Activated CD8-positive, alpha-beta T cell treated with anti-CD3 and anti-CD28 coated beads, Interleukin-2, amount 10 ng/mL, durations not matched to agents 7 days and 5 days (primary cell): Measurements from ENCODE around the gene CMTR2. TPM values are rescaled to one million over a fixed set of nuclear protein-coding genes. Genes with fewer than 3 reads are reported as not detected.
A peak's percentile ranks its signal among the peaks of the same experiment; 100 is the strongest.
"Not testable (repeated sequence)": the region's sequence is repeated elsewhere in the genome, so short reads cannot be mapped to it uniquely, and the experiment has no call there.

ENCODE experiments used
- ATAC-seq: fragments of 150-1000 bp; cut with Tn5 transposase; one replicate; pipeline ENCODE4 v1.10.0; 2021; ENCODE audit warnings: moderate library complexity
- CTCF ChIA-PET: fragments of 350-600 bp; sonication (Branson Sonifier 250); formaldehyde crosslinking; loops from one replicate; lab custom pipeline; 2021; ENCODE audit warnings: antibody characterized with exemption; lab: Charles Lee
- POLR2A ChIA-PET: fragments of 350-600 bp; sonication (Branson Sonifier 250); formaldehyde crosslinking; loops from one replicate; lab custom pipeline; 2021; ENCODE audit warnings: antibody characterized with exemption; lab: Charles Lee
- DNase-seq: peaks from one replicate; pipeline ENCODE4 v3.0.0-alpha.2; 2020
- H3K27ac Mint-ChIP-seq: one replicate; pipeline ENCODE4 v1.8.0; 2021; ENCODE audit warnings: mild to moderate bottlenecking, mixed read lengths
- H3K27me3 Mint-ChIP-seq: one replicate; pipeline ENCODE4 v1.8.0; 2021; ENCODE audit warnings: low read depth, mixed read lengths
- H3K36me3 Mint-ChIP-seq: one replicate; pipeline ENCODE4 v1.8.0; 2021; ENCODE audit warnings: low read depth, mixed read lengths
- H3K4me1 Mint-ChIP-seq: one replicate; pipeline ENCODE4 v1.8.0; 2021; ENCODE audit warnings: low read depth, mixed read lengths
- H3K4me3 Mint-ChIP-seq: one replicate; pipeline ENCODE4 v1.8.0; 2021; ENCODE audit warnings: mild to moderate bottlenecking, mixed read lengths
- H3K9me3 Mint-ChIP-seq: one replicate; pipeline ENCODE4 v1.8.0; 2022; ENCODE audit warnings: mixed read lengths; ENCODE audit not compliant: insufficient read depth
- total RNA-seq, 2 experiments: library from RNA; stranded (reverse); gene quantifications; one replicate each; pipeline ENCODE4 v1.2.3, GENCODE V29; 2021

Gene CMTR2
- total RNA-seq, 2 experiments from 2014 or later, result 15.8 to 18.5 TPM

- no peaks in the 10 kb centered on the region for H3K9me3 Mint-ChIP-seq
- POLR2A ChIA-PET, result no interaction called here
- no peaks in the 10 kb centered on the region for H3K36me3 Mint-ChIP-seq
- ATAC-seq (no peak), DNase-seq (no peak)
- peaks cover 12% of the 10 kb centered on the region for H3K27me3 Mint-ChIP-seq
- CTCF ChIA-PET, result interaction anchor here (1.1 kb wide), 1 partner anchor 15 kb away, joined by 3 read pairs; no protein-coding TSS in a partner anchor
- no peaks in the 10 kb centered on the region for H3K4me1 Mint-ChIP-seq
- no peak overlapping the region for H3K27ac Mint-ChIP-seq
- H3K4me3 Mint-ChIP-seq, result no peak overlapping the region
Measured at GRCh38 chr16:71297341-71297634, 8.1 kb upstream of the CMTR2 start.

- no peaks in the 10 kb centered on the region for H3K4me1 Mint-ChIP-seq
- H3K4me3 Mint-ChIP-seq, result no peak overlapping the region
- peaks cover 14% of the 10 kb centered on the region for H3K27me3 Mint-ChIP-seq
- no peaks in the 10 kb centered on the region for H3K36me3 Mint-ChIP-seq
- no peaks in the 10 kb centered on the region for H3K9me3 Mint-ChIP-seq
- ChIA-PET POLR2A (no interaction called here), CTCF (interaction anchor here (1.1 kb wide), 1 partner anchor 15 kb away, joined by 3 read pairs; no protein-coding TSS in a partner anchor)
- H3K27ac Mint-ChIP-seq, result no peak overlapping the region
- ATAC-seq (no peak), DNase-seq (no peak)
Measured at GRCh38 chr16:71296584-71297340, 7.6 kb upstream of the CMTR2 start.

DNA sequence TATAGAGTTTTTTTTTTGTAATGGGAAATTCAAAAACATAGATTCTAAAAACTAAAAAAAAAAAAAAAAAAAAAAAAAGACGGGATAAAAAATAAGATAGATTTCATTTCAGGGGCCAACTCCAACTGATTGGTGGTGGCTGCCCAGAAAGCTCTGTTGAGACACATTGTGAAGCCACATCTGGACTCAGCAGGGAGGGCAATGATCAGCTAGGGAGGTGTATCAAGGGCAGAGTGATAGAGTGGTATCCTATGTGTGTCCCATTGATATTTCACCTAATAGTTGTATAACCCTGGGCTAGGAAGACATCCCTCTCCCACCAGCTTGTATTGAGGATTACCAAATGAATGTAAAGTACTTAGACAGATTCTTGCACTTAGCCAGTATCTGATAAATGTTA is 6.7 kb upstream of the CMTR2 start:
- POLR2A ChIA-PET, result no interaction called here
- peaks cover 14% of the 10 kb centered on the region for H3K27me3 Mint-ChIP-seq
- no peaks in the 10 kb centered on the region for H3K9me3 Mint-ChIP-seq
- no peaks in the 10 kb centered on the region for H3K4me1 Mint-ChIP-seq
- H3K27ac Mint-ChIP-seq, result no peak overlapping the region
- CTCF ChIA-PET, result no interaction called here
- DNase-seq (no peak), ATAC-seq (no peak)
- H3K36me3 Mint-ChIP-seq, result no peaks in the 10 kb centered on the region
- no peak overlapping the region for H3K4me3 Mint-ChIP-seq

- Mint-ChIP-seq H3K9me3 (no peaks in the 10 kb centered on the region), H3K4me3 (no peak overlapping the region), H3K4me1 (peaks cover 4% of the 10 kb centered on the region), H3K36me3 (no peaks in the 10 kb centered on the region), H3K27ac (no peak overlapping the region), H3K27me3 (peaks cover 12% of the 10 kb centered on the region)
- ATAC-seq (no peak), DNase-seq (no peak)
- ChIA-PET POLR2A (no interaction called here), CTCF (no interaction called here)
Measured at GRCh38 chr16:71293919-71294318, 4.7 kb upstream of the CMTR2 start.

GRCh38 chr16:71292095-71292494 is 2.9 kb upstream of the CMTR2 start:
- Mint-ChIP-seq H3K36me3 (peaks cover 10% of the 10 kb centered on the region), H3K4me1 (peaks cover 18% of the 10 kb centered on the region)
- H3K9me3 Mint-ChIP-seq, ATAC-seq, DNase-seq, H3K27me3 Mint-ChIP-seq, H3K4me3 Mint-ChIP-seq, H3K27ac Mint-ChIP-seq, CTCF ChIA-PET, POLR2A ChIA-PET: not testable (repeated sequence)

- CTCF ChIA-PET, result interaction anchor here (3.0 kb wide), 1 partner anchor 21 kb away, joined by 21 read pairs; no protein-coding TSS in a partner anchor
- peaks cover 5% of the 10 kb centered on the region for H3K27me3 Mint-ChIP-seq
- ATAC-seq (no peak), DNase-seq (no peak)
- peaks cover 18% of the 10 kb centered on the region for H3K4me1 Mint-ChIP-seq
- peaks cover 31% of the 10 kb centered on the region for H3K36me3 Mint-ChIP-seq
- peak overlapping the region; percentile 83 for H3K4me3 Mint-ChIP-seq
- H3K27ac Mint-ChIP-seq, result peak overlapping the region; percentile 89
- POLR2A ChIA-PET, result interaction anchor here (0.6 to 0.7 kb wide), 2 partner anchors 32 to 488 kb away, joined by 3 read pairs; partner anchors contain the start of gene VAC14
- peaks cover 3% of the 10 kb centered on the region for H3K9me3 Mint-ChIP-seq
Measured at GRCh38 chr16:71289732-71290062, 495 bp upstream of the CMTR2 start.

DNA sequence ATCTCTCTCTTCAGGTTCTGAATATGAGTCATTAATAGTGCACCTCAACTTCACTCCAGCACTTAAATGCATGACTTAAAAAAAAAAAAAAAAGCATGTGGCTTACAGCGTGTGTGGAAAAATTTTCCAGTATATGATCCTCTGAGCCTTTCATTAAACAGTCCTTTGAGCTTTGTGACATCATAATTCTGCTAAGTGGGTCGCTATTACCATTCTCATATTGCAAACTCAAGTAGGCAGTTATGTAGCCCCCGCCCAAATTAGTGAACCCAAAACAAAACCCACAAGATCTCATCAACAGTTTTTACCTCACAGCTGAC is 672 bp downstream of the CMTR2 start:
- POLR2A ChIA-PET, result no interaction called here
- CTCF ChIA-PET, result interaction anchor here (3.0 kb wide), 1 partner anchor 23 kb away, joined by 21 read pairs; no protein-coding TSS in a partner anchor
- H3K4me3 Mint-ChIP-seq, result peak overlapping the region; percentile 83
- peaks cover 41% of the 10 kb centered on the region for H3K36me3 Mint-ChIP-seq
- peaks cover 5% of the 10 kb centered on the region for H3K27me3 Mint-ChIP-seq
- peaks cover 18% of the 10 kb centered on the region for H3K4me1 Mint-ChIP-seq
- H3K27ac Mint-ChIP-seq, result peak overlapping the region; percentile 89
- DNase-seq (no peak), ATAC-seq (no peak)
- peaks cover 3% of the 10 kb centered on the region for H3K9me3 Mint-ChIP-seq

GRCh38 chr16:71287911-71288310 is 1.3 kb downstream of the CMTR2 start:
- H3K27me3 Mint-ChIP-seq, result peaks cover 2% of the 10 kb centered on the region

GRCh38 chr16:71287454-71287853 is 1.7 kb downstream of the CMTR2 start:
- ATAC-seq, result no peak
- ChIA-PET POLR2A (no interaction called here), CTCF (interaction anchor here (3.0 kb wide), 1 partner anchor 24 kb away, joined by 21 read pairs; no protein-coding TSS in a partner anchor)
- Mint-ChIP-seq H3K4me1 (peaks cover 18% of the 10 kb centered on the region), H3K27ac (no peak overlapping the region), H3K36me3 (peaks cover 49% of the 10 kb centered on the region), H3K9me3 (peaks cover 3% of the 10 kb centered on the region), H3K27me3 (peaks cover 2% of the 10 kb centered on the region), H3K4me3 (no peak overlapping the region)
- no peak for DNase-seq

More at GRCh38 chr16:71287911-71288310, 1.3 kb downstream of the CMTR2 start:
- Mint-ChIP-seq H3K36me3 (peaks cover 46% of the 10 kb centered on the region), H3K27ac (peak overlapping the region; percentile 89), H3K4me1 (peaks cover 18% of the 10 kb centered on the region), H3K4me3 (peak overlapping the region; percentile 83), H3K9me3 (peaks cover 3% of the 10 kb centered on the region)
- ChIA-PET POLR2A (no interaction called here), CTCF (interaction anchor here (3.0 kb wide), 1 partner anchor 23 kb away, joined by 21 read pairs; no protein-coding TSS in a partner anchor)
- DNase-seq (no peak), ATAC-seq (no peak)

- Mint-ChIP-seq H3K4me1 (peaks cover 11% of the 10 kb centered on the region), H3K9me3 (peaks cover 3% of the 10 kb centered on the region), H3K36me3 (peaks cover 55% of the 10 kb centered on the region), H3K27ac (no peak overlapping the region), H3K4me3 (no peak overlapping the region), H3K27me3 (no peaks in the 10 kb centered on the region)
- ChIA-PET POLR2A (no interaction called here), CTCF (no interaction called here)
- DNase-seq, result no peak
- ATAC-seq, result no peak
Measured at GRCh38 chr16:71283612-71284011, 5.6 kb downstream of the CMTR2 start.

DNA sequence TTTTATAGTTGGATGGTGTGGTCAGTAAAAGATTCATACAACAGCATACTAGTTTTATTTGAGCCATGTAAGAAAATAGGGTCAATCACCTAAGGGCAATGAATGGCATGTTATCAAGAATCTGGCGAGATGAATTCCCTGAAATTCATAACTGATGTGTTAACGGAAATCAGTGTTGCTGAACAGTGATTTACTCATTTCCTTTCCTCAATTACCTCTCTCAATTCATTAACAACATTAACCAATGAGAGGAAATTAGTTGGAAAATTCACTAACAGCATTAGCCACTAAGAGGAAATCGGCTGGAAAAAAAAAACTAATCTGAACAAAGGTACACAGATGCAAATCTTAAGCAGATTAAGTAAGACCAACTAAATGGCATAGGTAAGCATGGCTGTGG is 6.3 kb downstream of the CMTR2 start:
- ATAC-seq (no peak), DNase-seq (no peak)
- POLR2A ChIA-PET, result no interaction called here
- H3K36me3 Mint-ChIP-seq, result peaks cover 50% of the 10 kb centered on the region
- no peak overlapping the region for H3K27ac Mint-ChIP-seq
- no peaks in the 10 kb centered on the region for H3K27me3 Mint-ChIP-seq
- no peak overlapping the region for H3K4me3 Mint-ChIP-seq
- CTCF ChIA-PET, result no interaction called here
- peaks cover 4% of the 10 kb centered on the region for H3K4me1 Mint-ChIP-seq
- peaks cover 3% of the 10 kb centered on the region for H3K9me3 Mint-ChIP-seq

- no peak overlapping the region for H3K4me3 Mint-ChIP-seq
- no peak overlapping the region for H3K27ac Mint-ChIP-seq
- H3K36me3 Mint-ChIP-seq, result peaks cover 3% of the 10 kb centered on the region
- peaks cover under 1% of the 10 kb centered on the region for H3K27me3 Mint-ChIP-seq
- CTCF ChIA-PET, result interaction anchor here (1.7 kb wide), 1 partner anchor 35 kb away, joined by 7 read pairs; no protein-coding TSS in a partner anchor
- POLR2A ChIA-PET, result interaction anchor here (0.5 to 0.6 kb wide), 2 partner anchors 83 to 186 kb away, joined by 3 to 4 read pairs; no protein-coding TSS in a partner anchor
- no peaks in the 10 kb centered on the region for H3K4me1 Mint-ChIP-seq
- no peak for ATAC-seq
- no peak for DNase-seq
- H3K9me3 Mint-ChIP-seq, result no peaks in the 10 kb centered on the region
Measured at GRCh38 chr16:71276589-71277334, 12.4 kb downstream of the CMTR2 start.
